Panc1 (cell line): Measurements from ENCODE around the gene RASSF9. TPM values are rescaled to one million over a fixed set of nuclear protein-coding genes. Genes with fewer than 3 reads are reported as not detected.

Experiments
- ATAC-seq: fragments of 200-7000 bp; cut with Tn5 transposase; 2 replicates; pipeline ENCODE4 v1.9.1; 2020; ENCODE audit warnings: mild to moderate bottlenecking, moderate library complexity
- BruUV-seq: library from RNA; stranded (reverse); fragments of 400-500 nt; replicated peaks from 2 replicates; lab custom pipeline; 2021; lab: Mats Ljungman, UMichigan
- CTCF ChIA-PET: fragments of 300-600 bp; sonication (Branson Sonifier 250); formaldehyde crosslinking; loops from one replicate; lab custom pipeline; 2022; ENCODE audit warnings: antibody characterized with exemption; lab: Charles Lee
- POLR2A ChIA-PET: fragments of 300-600 bp; sonication (Branson Sonifier 250); formaldehyde crosslinking; loops from one replicate; lab custom pipeline; 2022; ENCODE audit warnings: antibody characterized with exemption; lab: Charles Lee
- DNase-seq: peaks from one replicate; pipeline ENCODE4 v3.0.0-alpha.2; 2010; ENCODE audit warnings: low read depth, low spot score
- H3K27ac ChIP-seq: 2 replicates; pipeline ENCODE4 v1.5.1; 2011; ENCODE audit warnings: mild to moderate bottlenecking, low read length, inconsistent platforms
- H3K27me3 ChIP-seq: fragments of 200-500 bp; sonication (Bioruptor generic); 2 replicates; pipeline ENCODE4 v1.6.0; 2014; ENCODE audit warnings: low read length, inconsistent platforms; ENCODE audit not compliant: control insufficient read depth, insufficient read depth
- H3K36me3 ChIP-seq: fragments of 200-500 bp; sonication (Bioruptor generic); 2 replicates; pipeline ENCODE4 v1.5.1; 2014; ENCODE audit warnings: inconsistent platforms, mild to moderate bottlenecking, low read length, moderate library complexity; ENCODE audit not compliant: control insufficient read depth, insufficient read depth
- H3K4me1 ChIP-seq: 2 replicates; pipeline ENCODE4 v1.5.1; 2011; ENCODE audit warnings: inconsistent platforms, mild to moderate bottlenecking, low read length, moderate library complexity; ENCODE audit not compliant: control insufficient read depth, insufficient read depth
- H3K4me3 ChIP-seq, 2 experiments: 2 replicates each; pipeline ENCODE4 v1.5.1; 2011 to 2012; ENCODE audit warnings: low read depth in 2 of 2, low read length in 2 of 2, mild to moderate bottlenecking in 2 of 2, inconsistent platforms in 1 of 2, moderate library complexity in 1 of 2
- H3K9me3 ChIP-seq: fragments of 200-500 bp; sonication (Bioruptor generic); 2 replicates; pipeline ENCODE4 v1.5.1; 2014; ENCODE audit warnings: low read depth, mild to moderate bottlenecking, inconsistent platforms, low read length, moderate library complexity; ENCODE audit not compliant: control insufficient read depth, insufficient read depth
- POLR2AphosphoS5 ChIP-seq: IDR thresholded peaks from 2 replicates; pipeline ENCODE4 v1.6.1; 2012; ENCODE audit warnings: mild to moderate bottlenecking, low read depth, low read length, moderate library complexity
- SIN3A ChIP-seq: IDR thresholded peaks from 2 replicates; pipeline ENCODE4 v1.6.1; 2012; ENCODE audit warnings: low read depth, mild to moderate bottlenecking, low read length, moderate library complexity, borderline replicate concordance; ENCODE audit not compliant: insufficient read depth
- TCF7L2 ChIP-seq: IDR thresholded peaks from 2 replicates; pipeline ENCODE4 v1.6.1; 2011; ENCODE audit warnings: mild to moderate bottlenecking, low read depth, low read length, inconsistent platforms
- in situ Hi-C: cut with HindIII; loops from 2 replicates; pipeline ENCODE4 v1.10.0; 2016; ENCODE audit warnings: low sequenced_read_pairs, low pct_unique_long_range_greater_than_20kb
- intact Hi-C: fragments of 100-400 bp; cut with micrococcal nuclease; formaldehyde crosslinking; loops from one replicate; pipeline ENCODE4 v1.10.0; 2022; ENCODE audit not compliant: unreplicated experiment
- total RNA-seq: library from RNA; stranded (reverse); gene quantifications from one replicate; pipeline ENCODE4 v1.2.1, GENCODE V29; 2021; ENCODE audit not compliant: unreplicated experiment
- TF ChIP-seq, protein P1 (sequence below): fragments of 450-650 bp; IDR thresholded peaks from 2 replicates; pipeline ENCODE4 v1.5.1; 2017; ENCODE audit warnings: mild to moderate bottlenecking
- TF ChIP-seq, protein P2 (sequence below), 2 experiments: IDR thresholded peaks; 2 replicates each; pipeline ENCODE4 v1.6.1; 2011 to 2012; ENCODE audit warnings: low read depth in 2 of 2, control low read depth in 1 of 2, low read length in 1 of 2, mild to moderate bottlenecking in 1 of 2, moderate library complexity in 1 of 2; ENCODE audit not compliant: insufficient read depth in 1 of 2

Gene RASSF9
- total RNA-seq, 1 experiment from 2014 or later, result 0.33 TPM

DNA sequence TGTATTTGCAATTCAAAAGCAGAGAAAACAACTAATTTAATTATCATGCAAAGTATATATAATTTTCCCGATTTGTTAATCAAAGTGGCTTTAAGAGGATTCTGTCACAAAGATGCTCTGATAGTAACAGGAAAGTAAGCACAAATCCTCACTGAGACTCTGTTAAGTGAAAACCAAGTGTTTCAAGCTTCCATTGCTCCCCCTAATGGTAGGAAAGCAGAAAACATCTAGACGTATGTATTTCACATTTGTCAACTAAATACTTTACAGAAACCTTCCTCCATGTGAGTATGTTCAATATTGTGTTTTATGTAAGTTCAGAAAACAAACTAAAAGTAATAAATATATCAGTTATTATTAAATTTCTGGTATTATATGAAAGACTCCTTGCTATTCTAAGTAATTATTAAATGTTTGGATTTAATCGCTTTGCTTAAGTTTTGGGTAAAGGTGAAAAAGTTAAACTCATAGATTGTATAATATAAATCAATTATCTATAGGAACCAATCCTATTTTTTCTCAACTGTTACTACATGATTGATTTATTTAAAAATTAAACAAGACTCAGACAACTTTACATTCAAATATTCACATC lies 36.4 kb upstream of the RASSF9 start:
- BruUV-seq, result no TSS peak
- H3K9me3 ChIP-seq, result no peaks in the 10 kb centered on the region
- intact Hi-C loops (loop anchor here (2.0 kb wide), 1 partner anchor 404 kb away; no protein-coding TSS in a partner anchor), in situ Hi-C loops (no loop called here)
- DNase-seq (peak; percentile 28), ATAC-seq (no peak)
- POLR2A ChIA-PET, result no interaction called here
- H3K27ac ChIP-seq, result no peak overlapping the region
- CTCF ChIA-PET, result no interaction called here
- H3K36me3 ChIP-seq, result no peaks in the 10 kb centered on the region
- H3K4me1 ChIP-seq, result no peaks in the 10 kb centered on the region
- TF ChIP-seq, protein P1, sequence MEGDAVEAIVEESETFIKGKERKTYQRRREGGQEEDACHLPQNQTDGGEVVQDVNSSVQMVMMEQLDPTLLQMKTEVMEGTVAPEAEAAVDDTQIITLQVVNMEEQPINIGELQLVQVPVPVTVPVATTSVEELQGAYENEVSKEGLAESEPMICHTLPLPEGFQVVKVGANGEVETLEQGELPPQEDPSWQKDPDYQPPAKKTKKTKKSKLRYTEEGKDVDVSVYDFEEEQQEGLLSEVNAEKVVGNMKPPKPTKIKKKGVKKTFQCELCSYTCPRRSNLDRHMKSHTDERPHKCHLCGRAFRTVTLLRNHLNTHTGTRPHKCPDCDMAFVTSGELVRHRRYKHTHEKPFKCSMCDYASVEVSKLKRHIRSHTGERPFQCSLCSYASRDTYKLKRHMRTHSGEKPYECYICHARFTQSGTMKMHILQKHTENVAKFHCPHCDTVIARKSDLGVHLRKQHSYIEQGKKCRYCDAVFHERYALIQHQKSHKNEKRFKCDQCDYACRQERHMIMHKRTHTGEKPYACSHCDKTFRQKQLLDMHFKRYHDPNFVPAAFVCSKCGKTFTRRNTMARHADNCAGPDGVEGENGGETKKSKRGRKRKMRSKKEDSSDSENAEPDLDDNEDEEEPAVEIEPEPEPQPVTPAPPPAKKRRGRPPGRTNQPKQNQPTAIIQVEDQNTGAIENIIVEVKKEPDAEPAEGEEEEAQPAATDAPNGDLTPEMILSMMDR, result peak; percentile 75; the same call in 1 of the 2 replicates
- no peak for TF ChIP-seq TCF7L2
- no peak for TF ChIP-seq SIN3A
- TF ChIP-seq, protein P2, sequence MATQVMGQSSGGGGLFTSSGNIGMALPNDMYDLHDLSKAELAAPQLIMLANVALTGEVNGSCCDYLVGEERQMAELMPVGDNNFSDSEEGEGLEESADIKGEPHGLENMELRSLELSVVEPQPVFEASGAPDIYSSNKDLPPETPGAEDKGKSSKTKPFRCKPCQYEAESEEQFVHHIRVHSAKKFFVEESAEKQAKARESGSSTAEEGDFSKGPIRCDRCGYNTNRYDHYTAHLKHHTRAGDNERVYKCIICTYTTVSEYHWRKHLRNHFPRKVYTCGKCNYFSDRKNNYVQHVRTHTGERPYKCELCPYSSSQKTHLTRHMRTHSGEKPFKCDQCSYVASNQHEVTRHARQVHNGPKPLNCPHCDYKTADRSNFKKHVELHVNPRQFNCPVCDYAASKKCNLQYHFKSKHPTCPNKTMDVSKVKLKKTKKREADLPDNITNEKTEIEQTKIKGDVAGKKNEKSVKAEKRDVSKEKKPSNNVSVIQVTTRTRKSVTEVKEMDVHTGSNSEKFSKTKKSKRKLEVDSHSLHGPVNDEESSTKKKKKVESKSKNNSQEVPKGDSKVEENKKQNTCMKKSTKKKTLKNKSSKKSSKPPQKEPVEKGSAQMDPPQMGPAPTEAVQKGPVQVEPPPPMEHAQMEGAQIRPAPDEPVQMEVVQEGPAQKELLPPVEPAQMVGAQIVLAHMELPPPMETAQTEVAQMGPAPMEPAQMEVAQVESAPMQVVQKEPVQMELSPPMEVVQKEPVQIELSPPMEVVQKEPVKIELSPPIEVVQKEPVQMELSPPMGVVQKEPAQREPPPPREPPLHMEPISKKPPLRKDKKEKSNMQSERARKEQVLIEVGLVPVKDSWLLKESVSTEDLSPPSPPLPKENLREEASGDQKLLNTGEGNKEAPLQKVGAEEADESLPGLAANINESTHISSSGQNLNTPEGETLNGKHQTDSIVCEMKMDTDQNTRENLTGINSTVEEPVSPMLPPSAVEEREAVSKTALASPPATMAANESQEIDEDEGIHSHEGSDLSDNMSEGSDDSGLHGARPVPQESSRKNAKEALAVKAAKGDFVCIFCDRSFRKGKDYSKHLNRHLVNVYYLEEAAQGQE (IDR thresholded peaks at IDR 0.05; ENCODE audit: insufficient read depth in 1 of 2, low read depth in 2 of 2, low read length in 1 of 2), result no peak
- TF ChIP-seq POLR2AphosphoS5, result no peak
- no peaks in the 10 kb centered on the region for H3K27me3 ChIP-seq
- no peak overlapping the region for H3K4me3 ChIP-seq

DNA sequence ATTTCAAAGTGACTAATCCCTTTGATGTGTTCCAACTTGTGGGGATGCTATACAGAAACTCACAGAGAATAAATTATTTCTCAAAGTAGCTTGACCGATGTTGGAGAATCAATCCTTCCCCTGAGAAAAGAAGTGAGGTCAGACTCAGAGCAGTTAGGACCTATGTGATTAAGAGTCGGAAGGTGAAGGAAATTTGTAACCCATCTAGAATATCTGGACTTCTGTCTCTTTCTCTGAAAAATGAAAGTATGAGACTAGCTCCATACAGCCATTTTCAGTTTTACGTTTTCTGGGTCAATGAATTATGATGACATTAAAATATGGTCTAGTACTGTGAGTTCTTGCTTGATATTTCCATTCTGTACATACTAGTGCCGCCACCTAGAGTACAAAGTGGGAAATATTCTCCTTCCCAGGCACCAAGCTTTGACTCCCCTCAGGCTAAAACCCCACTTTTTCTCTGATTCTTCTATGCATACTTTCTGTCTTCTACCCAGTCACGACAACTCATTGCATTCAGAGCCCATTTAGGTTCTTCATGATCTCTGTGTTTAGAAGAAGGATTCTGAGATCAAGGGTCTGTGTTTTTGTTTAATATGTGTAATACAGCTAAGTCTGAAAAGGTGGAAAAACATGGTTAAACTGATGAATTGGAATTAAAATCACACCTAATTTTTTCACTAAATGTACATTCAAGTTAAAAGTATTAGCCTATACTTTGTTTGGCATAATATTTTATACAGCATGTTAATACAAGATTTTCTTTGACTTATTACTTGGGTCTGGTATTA lies 31.0 kb upstream of the RASSF9 start:
- in situ Hi-C loops, result no loop called here
- Histone ChIP-seq H3K27me3 (no peaks in the 10 kb centered on the region), H3K9me3 (no peaks in the 10 kb centered on the region), H3K4me3 (no peak overlapping the region), H3K27ac (no peak overlapping the region), H3K36me3 (no peaks in the 10 kb centered on the region), H3K4me1 (no peaks in the 10 kb centered on the region)
- ATAC-seq (peak; percentile 72; the same call in 1 of the 2 replicates), DNase-seq (peak; percentile 22)
- ChIA-PET CTCF (interaction anchor here (1.5 kb wide), 1 partner anchor 291 kb away, joined by 6 read pairs; no protein-coding TSS in a partner anchor), POLR2A (interaction anchor here (0.6 kb wide), 1 partner anchor 403 kb away, joined by 3 read pairs; no protein-coding TSS in a partner anchor)
- TF ChIP-seq, protein P2 (IDR thresholded peaks at IDR 0.05; ENCODE audit: insufficient read depth in 1 of 2, low read depth in 2 of 2, low read length in 1 of 2), result no peak
- TF ChIP-seq POLR2AphosphoS5 (no peak), SIN3A (no peak), TCF7L2 (no peak)
- TF ChIP-seq, protein P1, result peak; percentile 72
- no TSS peak for BruUV-seq
- intact Hi-C loops, result no loop called here
